Loucy (cell line): Measurements from ENCODE around the gene HUNK.

Experiments
- EZH2phosphoT487 ChIP-seq: fragments of 200-600 bp; IDR thresholded peaks from 2 replicates; pipeline ENCODE4 v1.6.1; 2018; ENCODE audit warnings: antibody characterized with exemption, mild to moderate bottlenecking, moderate library complexity, borderline replicate concordance
- TF ChIP-seq, protein P1 (sequence below): fragments of 200-600 bp; sonication (generic); conservative IDR thresholded peaks from 2 replicates; pipeline ENCODE4 v1.5.1; 2014; ENCODE audit warnings: mild to moderate bottlenecking, antibody characterized with exemption, low read length

DNA sequence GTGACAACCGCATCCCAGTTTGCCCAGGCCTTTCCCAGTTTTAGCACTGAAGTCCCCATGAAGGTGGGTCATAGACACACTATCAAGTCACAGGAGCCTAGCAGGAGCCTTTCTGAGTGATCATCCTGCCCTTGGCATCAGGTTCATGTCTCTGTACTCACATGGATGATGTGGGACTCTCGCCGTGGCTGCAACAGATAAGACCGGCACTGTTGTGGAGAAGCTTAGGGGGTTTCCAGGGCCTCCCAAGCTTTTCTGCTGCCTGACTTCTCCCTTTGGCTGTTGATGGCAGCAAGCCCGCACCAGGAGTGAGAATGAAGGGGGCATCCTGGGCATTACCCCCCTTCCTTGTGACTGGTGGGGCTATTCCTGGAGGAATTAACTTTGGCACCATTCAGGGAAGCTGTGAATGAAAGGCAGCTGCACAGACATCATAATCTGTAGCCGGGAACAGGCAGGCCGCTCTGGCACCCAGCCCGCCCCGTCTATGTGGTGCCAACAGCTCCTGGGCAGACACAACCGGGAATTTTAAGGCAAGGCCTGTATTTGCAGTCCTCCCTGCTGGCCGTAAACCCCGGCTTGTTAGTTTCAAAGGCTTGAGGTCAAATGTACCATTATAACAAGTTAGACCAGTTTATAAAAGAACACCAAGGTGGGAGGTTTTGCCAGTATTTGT, 148.6 kb downstream of the HUNK start:
- TF ChIP-seq, protein P1, sequence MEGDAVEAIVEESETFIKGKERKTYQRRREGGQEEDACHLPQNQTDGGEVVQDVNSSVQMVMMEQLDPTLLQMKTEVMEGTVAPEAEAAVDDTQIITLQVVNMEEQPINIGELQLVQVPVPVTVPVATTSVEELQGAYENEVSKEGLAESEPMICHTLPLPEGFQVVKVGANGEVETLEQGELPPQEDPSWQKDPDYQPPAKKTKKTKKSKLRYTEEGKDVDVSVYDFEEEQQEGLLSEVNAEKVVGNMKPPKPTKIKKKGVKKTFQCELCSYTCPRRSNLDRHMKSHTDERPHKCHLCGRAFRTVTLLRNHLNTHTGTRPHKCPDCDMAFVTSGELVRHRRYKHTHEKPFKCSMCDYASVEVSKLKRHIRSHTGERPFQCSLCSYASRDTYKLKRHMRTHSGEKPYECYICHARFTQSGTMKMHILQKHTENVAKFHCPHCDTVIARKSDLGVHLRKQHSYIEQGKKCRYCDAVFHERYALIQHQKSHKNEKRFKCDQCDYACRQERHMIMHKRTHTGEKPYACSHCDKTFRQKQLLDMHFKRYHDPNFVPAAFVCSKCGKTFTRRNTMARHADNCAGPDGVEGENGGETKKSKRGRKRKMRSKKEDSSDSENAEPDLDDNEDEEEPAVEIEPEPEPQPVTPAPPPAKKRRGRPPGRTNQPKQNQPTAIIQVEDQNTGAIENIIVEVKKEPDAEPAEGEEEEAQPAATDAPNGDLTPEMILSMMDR, result no peak
- TF ChIP-seq EZH2phosphoT487, result no peak
